Limb (tissue), 2 donors: ENCODE data around the gene NRCAM.
A peak's percentile ranks its signal among the peaks of the same experiment; 100 is the strongest.

ENCODE experiments used
- DNase-seq, 2 donors: peaks; one replicate each; pipeline ENCODE4 v3.0.0-alpha.2; 2016; ENCODE audit errors: extremely low spot score in 2 of 2

Gene NRCAM

GRCh38 chr7:108211382-108212201 is 244.6 kb downstream of the NRCAM start:
- DNase-seq: no peak

GRCh38 chr7:108210796-108211195 is 245.4 kb downstream of the NRCAM start:
- no peak for DNase-seq

- no peak for DNase-seq
These were observed 250.9 kb downstream of the NRCAM start for GRCh38 chr7:108205311-108205710.

DNA sequence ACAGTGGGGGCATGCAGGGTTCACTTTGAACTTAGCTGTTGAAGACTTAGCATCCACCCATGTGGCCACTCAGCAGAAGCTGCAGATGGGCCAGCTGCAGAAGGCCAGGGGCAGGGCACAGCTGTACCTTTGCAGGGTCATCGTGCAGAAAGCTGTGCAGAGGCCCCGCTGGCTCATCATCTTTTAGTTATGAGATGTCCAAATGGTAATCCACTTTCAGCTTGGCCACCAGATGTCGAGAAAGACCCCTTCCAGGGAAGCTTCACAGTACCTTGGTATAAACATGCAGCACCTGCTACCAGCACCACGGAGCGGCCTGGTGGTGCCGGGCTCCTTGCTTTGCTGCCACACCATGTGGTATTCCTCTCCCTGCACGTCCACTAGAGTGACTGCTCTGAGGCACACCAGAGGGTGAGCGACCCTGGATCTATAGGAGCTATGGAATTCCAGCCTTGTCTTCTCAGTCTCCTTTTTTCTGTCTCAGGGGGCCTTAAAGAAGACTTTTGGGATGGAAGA is 251.9 kb downstream of the NRCAM start:
- DNase-seq: no peak

DNA sequence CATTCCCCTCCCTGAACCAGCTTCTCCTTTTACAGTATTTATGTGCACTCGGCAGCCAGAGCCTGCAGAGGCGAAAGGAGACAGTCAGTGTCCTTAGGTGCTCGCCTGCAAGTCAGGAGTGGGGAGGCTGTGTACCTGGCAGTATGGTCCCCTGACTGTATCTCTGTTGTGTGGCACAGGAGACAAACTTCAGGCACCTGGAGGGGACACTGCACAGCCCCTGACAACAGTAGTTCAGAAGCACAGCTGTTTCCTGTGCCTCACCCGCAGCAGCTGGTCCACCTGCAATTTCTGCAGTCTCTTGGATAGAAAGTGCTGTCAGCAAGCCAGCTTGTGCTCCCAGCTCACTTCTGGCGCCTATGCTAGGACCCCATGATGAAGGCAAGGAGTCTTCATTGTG is 252.7 kb downstream of the NRCAM start:
- no peak for DNase-seq

GRCh38 chr7:108202743-108203142 is 253.5 kb downstream of the NRCAM start:
- no peak for DNase-seq

GRCh38 chr7:108201766-108202165 is 254.5 kb downstream of the NRCAM start:
- no peak for DNase-seq

GRCh38 chr7:108200326-108200725 is 255.9 kb downstream of the NRCAM start:
- DNase-seq: no peak

DNA sequence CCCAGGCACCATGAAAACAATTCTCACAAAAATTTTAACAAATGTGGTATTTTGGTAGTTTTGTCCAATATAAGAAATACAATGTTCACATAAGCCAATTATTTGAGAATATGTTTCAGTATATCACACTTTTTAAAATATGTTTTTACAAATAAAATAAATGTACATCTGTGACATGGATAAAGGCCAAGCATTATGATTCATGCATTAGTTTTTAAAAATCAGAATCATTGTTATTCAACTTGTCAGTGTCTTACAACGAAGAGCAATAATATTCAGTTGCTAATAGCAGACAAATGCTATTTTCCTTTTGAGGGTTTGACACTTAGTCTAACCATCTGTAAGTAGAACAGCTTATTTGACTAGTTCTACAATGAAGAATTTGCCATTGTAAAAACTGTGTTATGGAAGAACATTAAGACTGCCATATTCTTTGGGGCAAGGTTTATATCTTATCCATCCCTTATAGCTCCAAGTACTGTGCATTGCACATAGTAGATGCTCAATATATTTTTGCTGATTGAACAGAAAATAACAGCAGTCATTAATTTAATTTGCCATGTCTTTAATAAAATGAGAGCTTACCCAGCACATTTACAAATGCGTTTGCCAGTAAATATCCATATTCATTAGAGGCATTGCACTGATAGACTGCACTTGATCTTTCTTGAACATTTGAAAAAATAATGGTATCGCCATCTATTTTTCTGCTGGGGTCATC is 258.7 kb downstream of the NRCAM start:
- DNase-seq: no peak

GRCh38 chr7:108196004-108196403 is 260.2 kb downstream of the NRCAM start:
- no peak for DNase-seq

DNA sequence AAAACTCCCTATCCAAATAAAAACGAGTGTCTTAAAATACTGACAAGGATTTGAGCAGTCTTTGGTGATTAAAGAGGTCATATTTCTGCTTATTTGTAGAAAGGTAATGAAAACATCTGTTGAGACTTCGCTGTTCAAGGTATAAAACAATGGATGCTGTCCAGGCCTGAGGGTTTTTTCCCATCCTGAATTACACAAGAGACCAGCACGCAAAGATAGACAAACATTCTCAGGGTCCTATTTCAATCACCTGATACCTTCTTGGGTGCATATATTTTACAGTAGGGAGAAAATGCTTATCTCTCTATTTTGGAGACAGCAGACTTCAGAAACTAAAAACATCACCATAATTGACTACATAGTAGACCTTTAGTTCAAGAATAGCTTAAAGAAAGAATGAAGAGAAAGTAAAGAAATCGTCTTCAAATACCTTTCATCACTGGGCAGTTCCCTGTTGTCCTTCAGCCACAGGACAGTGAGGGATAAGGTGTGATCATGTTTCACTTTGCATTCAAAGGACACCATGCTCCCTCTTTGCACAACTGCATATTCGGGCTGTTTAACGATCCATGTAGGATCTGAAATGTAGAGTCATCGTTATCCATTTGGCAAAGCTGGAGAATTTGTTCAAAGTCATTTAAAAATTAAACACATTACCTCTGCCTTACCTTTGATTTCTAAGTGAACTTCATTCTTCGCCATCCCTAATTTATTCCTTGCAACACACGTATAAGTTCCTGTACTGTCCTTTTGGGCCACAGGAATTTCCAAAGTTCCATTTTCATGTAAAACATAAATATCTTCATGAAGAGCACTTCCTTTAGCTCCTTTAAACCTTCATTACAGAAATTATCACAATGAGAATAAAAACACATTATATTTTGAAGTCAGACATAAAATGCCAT is 262.4 kb downstream of the NRCAM start:
- no peak for DNase-seq

- DNase-seq: no peak
These were observed 265.3 kb downstream of the NRCAM start for GRCh38 chr7:108190891-108191290.

- DNase-seq: no peak
These were observed 266.4 kb downstream of the NRCAM start for GRCh38 chr7:108189733-108190388.

DNA sequence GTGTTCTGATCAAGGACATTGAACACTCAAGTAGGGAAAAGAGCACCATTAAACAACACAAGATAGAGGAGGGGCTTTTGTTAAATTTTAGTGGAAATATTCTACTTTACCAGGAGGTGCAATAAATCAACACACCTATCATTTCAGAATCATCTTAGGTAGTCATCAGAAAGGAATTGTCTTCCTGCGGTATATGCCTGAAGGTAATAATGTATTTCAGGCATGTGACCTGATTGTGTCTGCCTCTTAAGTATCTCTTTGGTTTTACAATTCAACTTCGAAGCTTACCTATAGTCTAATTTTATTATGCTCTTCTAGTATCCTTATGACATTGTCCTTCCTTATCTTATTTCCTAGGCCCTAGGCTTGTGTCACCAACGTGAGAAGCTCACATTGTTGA is 267.5 kb downstream of the NRCAM start:
- DNase-seq: no peak

DNA sequence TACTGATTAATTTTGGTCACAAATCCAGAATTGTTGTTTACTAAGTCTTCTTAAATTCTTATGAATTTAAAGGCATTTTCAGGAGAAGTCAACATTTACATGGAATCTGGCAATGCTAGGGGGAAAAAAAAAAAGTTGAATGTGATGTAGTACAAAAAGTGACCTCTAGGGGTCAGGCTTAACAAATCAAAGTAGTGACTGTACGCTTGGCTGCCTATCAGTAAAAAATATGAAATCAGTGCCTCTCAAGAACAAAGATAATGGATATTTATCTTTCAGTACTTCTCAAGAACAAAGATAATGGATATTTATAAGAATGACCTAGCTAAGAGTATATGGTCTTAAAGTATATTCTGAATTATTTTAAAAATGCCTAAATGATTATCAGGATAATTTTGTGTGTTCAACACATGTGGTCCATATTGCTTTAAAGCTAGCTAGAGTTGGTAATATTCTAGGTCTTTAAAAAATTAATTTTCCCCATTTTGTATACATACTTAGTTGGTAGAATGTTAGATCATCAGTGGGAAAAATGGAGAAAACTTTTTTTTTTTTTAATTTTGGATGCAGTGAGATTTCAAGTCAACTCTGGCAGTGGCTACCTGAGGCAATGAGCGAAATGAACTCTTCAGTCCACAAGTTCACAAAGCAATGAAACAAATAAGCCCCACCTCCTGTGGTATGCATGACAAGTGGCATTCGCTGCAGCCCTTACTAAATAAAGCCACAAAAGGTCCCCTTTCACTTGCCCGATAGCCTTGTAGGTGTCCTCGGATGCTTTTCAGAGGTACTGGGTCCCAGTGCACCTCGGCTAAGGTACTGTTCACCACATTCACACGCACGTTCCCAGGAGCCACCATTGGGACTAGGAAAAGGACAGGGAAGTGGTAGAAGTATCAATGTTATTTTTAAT is 274.9 kb downstream of the NRCAM start:
- peak in 1 of 2 donors; percentile 68 for DNase-seq

DNA sequence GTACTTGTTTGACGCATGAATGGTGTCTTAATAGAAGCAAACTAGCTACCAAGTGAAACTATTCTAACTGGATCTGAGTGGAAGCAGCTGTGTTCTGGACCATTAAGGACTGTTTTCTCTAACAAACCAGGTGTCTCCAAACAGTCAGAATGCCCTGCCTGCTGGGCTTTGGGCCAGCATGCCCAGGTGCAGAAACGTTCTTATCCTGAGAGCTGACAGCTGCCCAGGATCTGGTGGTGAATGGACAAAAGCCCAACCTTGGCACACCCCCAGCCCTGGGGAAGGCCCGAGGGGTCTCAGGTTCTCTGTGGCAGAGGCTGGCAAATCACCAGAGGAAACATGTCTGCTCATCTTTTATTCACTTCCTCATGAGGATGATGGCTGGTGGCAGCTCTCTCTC is 277.8 kb downstream of the NRCAM start:
- DNase-seq: peak in 1 of 2 donors; percentile 50

- DNase-seq: no peak
These were observed 285.1 kb downstream of the NRCAM start for GRCh38 chr7:108171164-108171563.

DNA sequence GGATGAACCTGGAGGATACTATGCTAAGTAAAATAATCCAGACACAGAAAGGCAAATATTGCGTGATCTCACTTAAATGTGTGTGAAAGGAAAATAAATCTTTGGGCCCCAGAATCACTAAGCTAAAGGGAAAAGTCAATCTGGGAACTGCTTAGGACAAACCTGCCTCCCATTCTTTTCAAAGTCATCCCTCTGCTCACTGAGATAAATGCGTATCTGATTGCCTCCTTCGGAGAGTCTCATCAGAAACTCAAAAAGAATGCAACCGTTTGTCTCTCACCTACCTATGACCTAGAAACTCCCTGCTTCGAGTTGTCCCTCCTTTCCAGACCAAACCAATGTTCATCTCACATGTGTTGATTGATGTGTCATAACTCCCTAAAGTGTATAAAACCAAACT is 286.0 kb downstream of the NRCAM start:
- DNase-seq: no peak

DNA sequence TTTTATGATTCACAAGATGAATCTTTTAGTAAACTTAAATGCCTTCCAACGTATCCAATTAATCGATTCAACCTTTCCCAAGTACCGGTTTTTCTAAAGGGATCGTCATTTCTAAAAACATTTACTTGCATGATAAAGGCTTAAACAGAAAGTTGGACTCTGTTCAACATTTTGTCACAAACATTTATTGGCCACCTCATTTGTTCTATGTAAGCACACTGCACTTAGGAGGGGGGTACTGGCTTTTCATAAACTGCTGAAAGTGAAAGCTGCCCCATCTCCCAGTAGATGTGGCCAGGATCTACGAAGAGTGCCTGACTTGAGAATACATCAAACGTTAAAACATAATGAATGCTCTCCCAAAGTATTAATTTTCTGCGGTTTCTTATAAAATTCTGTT is 288.8 kb downstream of the NRCAM start:
- DNase-seq: no peak

DNA sequence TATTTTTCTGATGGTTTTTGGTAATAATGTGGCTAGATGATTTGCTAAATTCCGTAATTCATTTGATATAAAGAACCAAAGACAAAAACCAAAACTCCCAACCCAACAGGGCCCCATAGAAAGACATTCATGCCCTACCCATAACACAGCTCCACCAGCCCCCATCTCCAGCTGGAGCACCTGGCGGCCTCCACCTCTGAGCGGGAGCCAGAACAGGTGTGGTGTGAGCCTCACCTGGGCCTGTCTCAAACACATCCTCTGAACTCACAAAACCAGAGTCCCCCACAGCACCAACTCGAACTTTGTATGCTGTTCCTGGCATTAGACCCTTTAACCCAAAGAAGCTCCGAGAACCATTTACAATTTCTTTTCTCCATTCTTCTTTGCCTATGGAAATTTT is 289.5 kb downstream of the NRCAM start:
- no peak for DNase-seq
